Ovary (tissue), 9 donors: ENCODE results near the gene FAM184B. TPM values are rescaled to one million over a fixed set of nuclear protein-coding genes. Genes with fewer than 3 reads are reported as not detected.

Experiments used
- DNase-seq, 5 donors: peaks; one replicate each; pipeline ENCODE4 v3.0.0-alpha.2; 2019 to 2020
- H3K27ac ChIP-seq, 2 donors: fragments of 200-600 bp; one replicate each; pipeline versions ENCODE4 v1.5.1 to v1.8.0; 2019 to 2022
- H3K27me3 ChIP-seq: fragments of 200-600 bp; one replicate; pipeline ENCODE4 v1.8.0; 2022
- H3K36me3 ChIP-seq: fragments of 200-600 bp; sonication (generic); one replicate; pipeline ENCODE4 v1.5.1; 2019
- H3K4me1 ChIP-seq: one replicate; pipeline ENCODE4 v1.8.1; 2013; ENCODE audit warnings: mild to moderate bottlenecking, moderate library complexity; ENCODE audit not compliant: insufficient read depth
- H3K4me3 ChIP-seq: fragments of 200-600 bp; sonication (generic); one replicate; pipeline ENCODE4 v1.5.1; 2017
- H3K9me3 ChIP-seq, 2 donors: fragments of 200-600 bp in 1 of 2; sonication (generic) in 1 of 2; one replicate each; pipeline versions ENCODE4 v1.5.1 to v1.8.1; 2013 to 2019; ENCODE audit warnings: mild to moderate bottlenecking in 1 of 2, moderate library complexity in 1 of 2
- EP300 ChIP-seq: sonication (generic); formaldehyde crosslinking; IDR thresholded peaks from one replicate; pipeline ENCODE4 v1.6.1; 2017; ENCODE audit warnings: antibody characterized with exemption
- POLR2A ChIP-seq: fragments of 450-650 bp; IDR thresholded peaks from one replicate; pipeline ENCODE4 v1.6.1; 2017; ENCODE audit warnings: antibody characterized with exemption, mild to moderate bottlenecking, moderate library complexity
- WGBS, 3 donors: extraction: QIAGEN DNeasy Blood & Tissue Kit in 1 of 3; methylation state at CpG; one replicate each; pipeline versions ENCODE4 v1.1.5 to v1.1.7; 2013 to 2017; 5-methylcytosine and 5-hydroxymethylcytosine counted together
- intact Hi-C, 4 donors: fragments of 100-400 bp; cut with DNase I; formaldehyde crosslinking; loops; one replicate each; pipeline versions ENCODE4 v1.11.0 to v1.15.1; 2022 to 2023
- polyA plus RNA-seq, 2 donors: library from polyadenylated mRNA; stranded (reverse); fragments of 200-250 nt in 1 of 2; fragments of 350-450 nt in 1 of 2; fragmentation: Illumina TruSeq in 1 of 2; extraction: RNeasy Lipid Tissue Mini Kit (QIAGEN cat#74804) in 1 of 2; gene quantifications; one replicate each; pipeline ENCODE4 v1.2.3, GENCODE V29; 2013 to 2014
- total RNA-seq, 7 donors: library from RNA; depleted of rRNA in 2 of 7; stranded (reverse); fragments of >200 nt in 2 of 7; fragmentation: NEBNext Ultra II Directional in 3 of 7; extraction: Animal tissue kit (Norgen Biotek cat#: 25700) in 3 of 7; gene quantifications; one replicate each; pipeline versions ENCODE4 v1.1.0 to v1.2.4, GENCODE V29; 2016 to 2023
- TF ChIP-seq, protein P1 (sequence below), 3 donors: fragments of 450-650 bp in 2 of 3; fragments of 200-600 bp in 1 of 3; IDR thresholded peaks; one replicate each; pipeline versions ENCODE4 v1.5.1 to v1.8.0; 2016 to 2022; ENCODE audit warnings: antibody characterized with exemption in 3 of 3, mild to moderate bottlenecking in 1 of 3
- donor health status: DM: no; HTN: no; CAD: no; lungs with moderate emphysema.
- donor health status: DM: no; HTN: no; CAD: no.
- donor health status: Bipolar disorder and iron deficiency.
- donor health status: DM: yes; HTN: yes; CAD: no.
- donor health status: DM: no; HTN: no; CAD: no.
- donor health status: DM: yes; HTN: yes; CAD: no.

The FAM184B gene
- total and polyA plus RNA-seq, 9 donors, result 0.03 to 0.17 (median 0.04) TPM; not detected in 5

DNA sequence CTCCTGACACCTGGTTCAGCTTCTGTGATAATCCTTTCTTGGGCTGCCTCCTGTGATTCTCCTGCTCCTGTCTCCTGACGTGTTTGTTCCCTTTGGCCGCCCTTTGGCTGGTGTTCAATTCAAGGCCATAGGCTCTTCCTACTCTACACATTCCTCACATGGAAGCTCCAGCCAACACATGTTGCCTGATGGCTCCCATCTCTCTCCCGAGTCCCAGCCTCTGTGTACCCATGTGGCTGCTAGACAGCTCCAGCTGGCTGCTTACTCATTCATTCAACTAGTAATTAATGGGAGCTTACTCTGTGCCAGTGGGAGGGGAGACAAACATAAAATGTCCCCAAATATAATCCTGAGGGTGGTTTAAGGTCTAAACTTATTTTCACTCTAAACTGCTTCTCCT lies 176.2 kb downstream of the FAM184B start:
- no peak overlapping the region for H3K4me3 ChIP-seq
- H3K4me1 ChIP-seq, result no peaks in the 10 kb centered on the region
- intact Hi-C loops, result no loop called here
- no peaks in the 10 kb centered on the region for H3K27me3 ChIP-seq
- no peaks in the 10 kb centered on the region for H3K9me3 ChIP-seq
- no peak overlapping the region for H3K27ac ChIP-seq
- H3K36me3 ChIP-seq, result no peaks in the 10 kb centered on the region
- DNase-seq, result no peak
- TF ChIP-seq, protein P1, sequence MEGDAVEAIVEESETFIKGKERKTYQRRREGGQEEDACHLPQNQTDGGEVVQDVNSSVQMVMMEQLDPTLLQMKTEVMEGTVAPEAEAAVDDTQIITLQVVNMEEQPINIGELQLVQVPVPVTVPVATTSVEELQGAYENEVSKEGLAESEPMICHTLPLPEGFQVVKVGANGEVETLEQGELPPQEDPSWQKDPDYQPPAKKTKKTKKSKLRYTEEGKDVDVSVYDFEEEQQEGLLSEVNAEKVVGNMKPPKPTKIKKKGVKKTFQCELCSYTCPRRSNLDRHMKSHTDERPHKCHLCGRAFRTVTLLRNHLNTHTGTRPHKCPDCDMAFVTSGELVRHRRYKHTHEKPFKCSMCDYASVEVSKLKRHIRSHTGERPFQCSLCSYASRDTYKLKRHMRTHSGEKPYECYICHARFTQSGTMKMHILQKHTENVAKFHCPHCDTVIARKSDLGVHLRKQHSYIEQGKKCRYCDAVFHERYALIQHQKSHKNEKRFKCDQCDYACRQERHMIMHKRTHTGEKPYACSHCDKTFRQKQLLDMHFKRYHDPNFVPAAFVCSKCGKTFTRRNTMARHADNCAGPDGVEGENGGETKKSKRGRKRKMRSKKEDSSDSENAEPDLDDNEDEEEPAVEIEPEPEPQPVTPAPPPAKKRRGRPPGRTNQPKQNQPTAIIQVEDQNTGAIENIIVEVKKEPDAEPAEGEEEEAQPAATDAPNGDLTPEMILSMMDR (IDR thresholded peaks at IDR 0.05), result no peak
- no peak for TF ChIP-seq POLR2A
- no peak for TF ChIP-seq EP300
- 51 to 57% (median 57%) methylated on average over 3 of the region's 3 CpGs for WGBS, 3 donors

- no peak for DNase-seq
- Histone ChIP-seq H3K4me3 (no peak overlapping the region), H3K9me3 (no peaks in the 10 kb centered on the region), H3K36me3 (no peaks in the 10 kb centered on the region), H3K27ac (no peak overlapping the region), H3K4me1 (no peaks in the 10 kb centered on the region), H3K27me3 (no peaks in the 10 kb centered on the region)
- intact Hi-C loops, result no loop called here
- TF ChIP-seq, protein P1 (IDR thresholded peaks at IDR 0.05), result no peak
- TF ChIP-seq EP300 (no peak), POLR2A (no peak)
- 88 to 96% (median 93%) methylated on average over 1 of the region's 1 CpG for WGBS, 3 donors
These were observed 181.6 kb downstream of the FAM184B start for GRCh38 chr4:17599826-17600225.

GRCh38 chr4:17597517-17597916 lies 183.9 kb downstream of the FAM184B start:
- no peaks in the 10 kb centered on the region for H3K27me3 ChIP-seq
- no peaks in the 10 kb centered on the region for H3K36me3 ChIP-seq
- no peaks in the 10 kb centered on the region for H3K9me3 ChIP-seq
- intact Hi-C loops, result no loop called here
- 75 to 78% (median 75%) methylated on average over 7 of the region's 7 CpGs for WGBS, 3 donors
- TF ChIP-seq POLR2A, result no peak
- no peak for TF ChIP-seq EP300
- TF ChIP-seq, protein P1 (IDR thresholded peaks at IDR 0.05), result no peak
- no peak for DNase-seq
- H3K27ac ChIP-seq, result no peak overlapping the region
- H3K4me1 ChIP-seq, result no peaks in the 10 kb centered on the region
- H3K4me3 ChIP-seq, result no peak overlapping the region

DNA sequence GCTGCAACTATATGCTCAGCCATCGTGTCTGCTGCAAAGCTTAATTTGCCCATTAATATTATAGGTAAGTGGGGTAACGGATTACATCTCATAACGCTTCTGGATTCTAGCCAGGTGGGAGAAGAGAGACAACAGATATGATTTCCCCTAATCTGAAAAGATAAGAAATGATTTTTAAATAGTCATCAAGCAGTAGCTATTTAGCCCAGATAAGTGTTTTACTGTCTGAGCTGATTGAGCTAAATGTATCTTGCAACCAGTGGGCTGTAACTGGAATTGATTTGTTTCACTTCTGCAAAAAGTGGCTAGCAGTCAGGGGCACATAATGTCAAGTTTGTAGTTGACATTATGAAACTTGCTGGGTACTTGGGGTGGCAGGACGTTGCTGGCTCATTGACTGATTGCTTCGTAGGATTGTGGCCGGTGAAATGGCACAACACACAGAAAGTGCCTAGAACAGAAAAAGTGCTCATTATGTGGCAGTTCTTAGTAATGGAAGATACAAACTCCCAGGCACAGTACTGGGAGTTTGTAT lies 185.9 kb downstream of the FAM184B start:
- Histone ChIP-seq H3K9me3 (no peaks in the 10 kb centered on the region), H3K27ac (no peak overlapping the region), H3K4me3 (no peak overlapping the region), H3K27me3 (no peaks in the 10 kb centered on the region), H3K36me3 (no peaks in the 10 kb centered on the region), H3K4me1 (no peaks in the 10 kb centered on the region)
- TF ChIP-seq EP300 (no peak), POLR2A (no peak)
- TF ChIP-seq, protein P1 (IDR thresholded peaks at IDR 0.05), result no peak
- DNase-seq, result no peak
- intact Hi-C loops, result no loop called here
- WGBS, 3 donors, result 84 to 89% (median 86%) methylated on average over 6 of the region's 6 CpGs

GRCh38 chr4:17589355-17589754 lies 192.1 kb downstream of the FAM184B start:
- H3K9me3 ChIP-seq, result no peaks in the 10 kb centered on the region
- no peak for TF ChIP-seq POLR2A
- TF ChIP-seq, protein P1 (IDR thresholded peaks at IDR 0.05), result no peak
- no peak for TF ChIP-seq EP300
- H3K36me3 ChIP-seq, result no peaks in the 10 kb centered on the region

More at GRCh38 chr4:17589355-17589754, 192.1 kb downstream of the FAM184B start:
- intact Hi-C loops, result no loop called here
- H3K27ac ChIP-seq, result no peak overlapping the region
- 95 to 97% (median 97%) methylated on average over 3 of the region's 3 CpGs for WGBS, 3 donors
- no peak overlapping the region for H3K4me3 ChIP-seq
- no peak for DNase-seq
- no peaks in the 10 kb centered on the region for H3K27me3 ChIP-seq
- no peaks in the 10 kb centered on the region for H3K4me1 ChIP-seq
